Endothelial cell of umbilical vein (primary cell): Measurements from ENCODE around the gene RXFP1. TPM values are rescaled to one million over a fixed set of nuclear protein-coding genes. Genes with fewer than 3 reads are reported as not detected.

Source experiments
- BruUV-seq: library from RNA; stranded (reverse); fragments of 400-500 nt; replicated peaks from 2 replicates; lab custom pipeline; 2021; lab: Mats Ljungman, UMichigan
- CTCF ChIA-PET: fragments of 300-600, 350-600 bp; sonication (Branson Sonifier 250); formaldehyde crosslinking; loops from one replicate; lab custom pipeline; 2021; ENCODE audit warnings: antibody characterized with exemption, inconsistent platforms; lab: Charles Lee
- POLR2A ChIA-PET: fragments of 300-600, 350-600 bp; sonication (Branson Sonifier 250); formaldehyde crosslinking; loops from one replicate; lab custom pipeline; 2021; ENCODE audit warnings: antibody characterized with exemption, inconsistent platforms; lab: Charles Lee
- DNase-seq: peaks from one replicate; pipeline ENCODE4 v3.0.0-alpha.2; 2011; ENCODE audit warnings: low read depth, low spot score
- FAIRE-seq: peaks from 2 replicates; lab custom pipeline; 2011; peaks lifted over from hg19 to GRCh38; lab: Jason Lieb, UNC
- H2AFZ ChIP-seq: 2 replicates; pipeline ENCODE4 v1.6.0; 2012; ENCODE audit warnings: low read depth, low read length, control low read depth, inconsistent platforms
- H3K27ac ChIP-seq: 2 replicates; pipeline ENCODE4 v1.5.1; 2011; ENCODE audit warnings: low read depth, mild to moderate bottlenecking, control low read depth, low read length, moderate library complexity; ENCODE audit not compliant: insufficient read depth
- H3K27me3 ChIP-seq, 2 experiments: 2 replicates each; pipeline versions ENCODE4 v1.6.0 to v1.6.1; 2011; ENCODE audit warnings: low read length in 2 of 2, mixed read lengths in 1 of 2; ENCODE audit not compliant: control insufficient read depth in 2 of 2, insufficient read depth in 2 of 2
- H3K36me3 ChIP-seq, 2 experiments: 2 replicates in 1 of 2; 3 replicates in 1 of 2; pipeline ENCODE4 v1.5.1; 2011; ENCODE audit warnings: low read length in 2 of 2, mild to moderate bottlenecking in 1 of 2, moderate library complexity in 1 of 2; ENCODE audit not compliant: control insufficient read depth in 2 of 2, insufficient read depth in 2 of 2; ENCODE audit errors: extremely low read depth in 1 of 2
- H3K4me1 ChIP-seq: 3 replicates; pipeline ENCODE4 v1.5.1; 2011; ENCODE audit warnings: mild to moderate bottlenecking, low read length; ENCODE audit not compliant: control insufficient read depth, insufficient read depth; ENCODE audit errors: extremely low read depth
- H3K4me2 ChIP-seq: 2 replicates; pipeline ENCODE4 v1.6.1; 2011; ENCODE audit warnings: low read length, control low read depth, mixed read lengths; ENCODE audit not compliant: insufficient read depth
- H3K4me3 ChIP-seq, 3 experiments: fragments of 200-600 bp in 1 of 3; sonication (generic), shearing (Covaris generic) in 1 of 3; replicated peaks in 1 of 3; 2 replicates each; pipeline ENCODE4 v1.5.1; 2011 to 2016; ENCODE audit warnings: control low read depth in 3 of 3, low read length in 3 of 3, mild to moderate bottlenecking in 2 of 3, inconsistent platforms in 1 of 3, low read depth in 1 of 3, moderate library complexity in 1 of 3; ENCODE audit not compliant: insufficient read depth in 1 of 3
- H3K79me2 ChIP-seq: 2 replicates; pipeline ENCODE4 v1.6.0; 2012; ENCODE audit warnings: low read length, inconsistent platforms; ENCODE audit not compliant: control insufficient read depth, insufficient read depth
- H3K9ac ChIP-seq: replicated peaks from 2 replicates; pipeline ENCODE3; 2011; ENCODE audit warnings: low read length, control low read depth; ENCODE audit not compliant: insufficient read depth; ENCODE audit errors: extremely low read depth
- H3K9me1 ChIP-seq: replicated peaks from 3 replicates; pipeline ENCODE4 v1.6.0; 2011; ENCODE audit warnings: mild to moderate bottlenecking, low read length; ENCODE audit not compliant: control insufficient read depth, insufficient read depth; ENCODE audit errors: extremely low read depth
- H3K9me3 ChIP-seq: replicated peaks from 2 replicates; pipeline ENCODE4 v1.5.1; 2012; ENCODE audit warnings: low read length, inconsistent platforms; ENCODE audit not compliant: control insufficient read depth, insufficient read depth
- H4K20me1 ChIP-seq: replicated peaks from 2 replicates; pipeline ENCODE3; 2011; ENCODE audit warnings: mild to moderate bottlenecking, low read length; ENCODE audit not compliant: control insufficient read depth, insufficient read depth; ENCODE audit errors: extremely low read depth
- CTCF ChIP-seq, 2 donors: IDR thresholded peaks; 1 replicate in 1 of 2; 2 replicates in 1 of 2; pipeline ENCODE4 v1.5.1; 2011; ENCODE audit warnings: low read length in 2 of 2, mild to moderate bottlenecking in 2 of 2, moderate library complexity in 2 of 2, control low read depth in 1 of 2, inconsistent platforms in 1 of 2, low read depth in 1 of 2; ENCODE audit not compliant: insufficient read depth in 1 of 2; ENCODE audit errors: extremely low read depth in 1 of 2
- EZH2 ChIP-seq: IDR thresholded peaks from 2 replicates; pipeline ENCODE4 v1.6.1; 2012; ENCODE audit warnings: borderline replicate concordance, low read depth, mild to moderate bottlenecking, moderate library complexity, low read length, inconsistent platforms; ENCODE audit not compliant: severe bottlenecking
- FOS ChIP-seq: IDR thresholded peaks from 2 replicates; pipeline ENCODE4 v1.6.1; 2011; ENCODE audit warnings: mild to moderate bottlenecking, low read length, moderate library complexity, borderline replicate concordance; ENCODE audit not compliant: insufficient read depth
- GATA2 ChIP-seq: IDR thresholded peaks from 2 replicates; pipeline ENCODE4 v1.7.0; 2011; ENCODE audit warnings: low read depth, mild to moderate bottlenecking, moderate library complexity, mixed read lengths, low read length; ENCODE audit not compliant: insufficient read length, insufficient read depth
- JUN ChIP-seq: IDR thresholded peaks from 2 replicates; pipeline ENCODE4 v1.6.1; 2011; ENCODE audit warnings: borderline replicate concordance, low read depth; ENCODE audit not compliant: insufficient read length, insufficient read depth
- MYC ChIP-seq: IDR thresholded peaks from one replicate; pipeline ENCODE4 v1.6.1; 2011; ENCODE audit warnings: mild to moderate bottlenecking, low read depth, low read length
- POLR2A ChIP-seq: IDR thresholded peaks from 2 replicates; pipeline ENCODE4 v1.6.1; 2012; ENCODE audit warnings: low read depth, mild to moderate bottlenecking, control low read depth, low read length
- POLR2AphosphoS5 ChIP-seq: IDR thresholded peaks from 2 replicates; pipeline ENCODE4 v1.6.1; 2012; ENCODE audit warnings: low read depth, mild to moderate bottlenecking, control low read depth, low read length, moderate library complexity; ENCODE audit not compliant: insufficient read depth
- dilution Hi-C: fragments of 300-500 bp; cut with MboI; formaldehyde crosslinking; loops from one replicate; pipeline ENCODE4 v1.15.0; 2019; ENCODE audit warnings: low sequenced_read_pairs; ENCODE audit not compliant: extremely low pct_ligation_motif_present
- intact Hi-C: fragments of 100-400 bp; cut with micrococcal nuclease; formaldehyde crosslinking; loops from one replicate; pipeline ENCODE4 v1.10.0; 2022
- polyA plus RNA-seq, 4 experiments: library from polyadenylated mRNA; depleted of rRNA in 3 of 4; stranded (reverse) in 3 of 4; unstranded in 1 of 4; fragments of >200 nt; gene quantifications; 2 replicates each; pipeline versions ENCODE4 v1.2.1 to v1.2.3, GENCODE V29; 2011 to 2012; ENCODE audit warnings: missing spikeins in 1 of 4
- total RNA-seq: library from RNA; stranded (reverse); gene quantifications from 2 replicates; pipeline ENCODE4 v1.2.3, GENCODE V29; 2021
- TF ChIP-seq, protein P1 (sequence below): IDR thresholded peaks from 2 replicates; pipeline ENCODE4 v1.6.1; 2011; ENCODE audit not compliant: insufficient read depth, insufficient read length

The RXFP1 gene
- total and polyA plus RNA-seq, 2 donors (not counting 3 experiments of a cell fraction or from before 2014, with no cell fraction given): not detected

GRCh38 chr4:158513256-158513655, 8.4 kb upstream of the RXFP1 start:
- no peaks in the 10 kb centered on the region for H3K27me3 ChIP-seq
- POLR2A ChIA-PET: no interaction called here
- H3K79me2 ChIP-seq: no peaks in the 10 kb centered on the region
- H3K9me3 ChIP-seq: no peaks in the 10 kb centered on the region
- no peak for TF ChIP-seq POLR2AphosphoS5
- no peak for TF ChIP-seq JUN
- TF ChIP-seq FOS: no peak
- TF ChIP-seq EZH2: no peak
- TF ChIP-seq GATA2: no peak
- no peak overlapping the region for H3K27ac ChIP-seq
- no peaks in the 10 kb centered on the region for H3K9me1 ChIP-seq
- FAIRE-seq: no peak
- no peaks in the 10 kb centered on the region for H3K4me1 ChIP-seq
- no peaks in the 10 kb centered on the region for H4K20me1 ChIP-seq
- no TSS peak for BruUV-seq
- no peak overlapping the region for H2AFZ ChIP-seq
- H3K4me3 ChIP-seq: no peak overlapping the region
- no peaks in the 10 kb centered on the region for H3K36me3 ChIP-seq
- no peak overlapping the region for H3K9ac ChIP-seq
- intact Hi-C loops (no loop called here), dilution Hi-C loops (no loop called here)
- DNase-seq: no peak
- no peak overlapping the region for H3K4me2 ChIP-seq
- CTCF ChIA-PET: interaction anchor here (0.6 to 2.3 kb wide), 4 partner anchors 13 to 257 kb away, joined by 3 to 13 read pairs (median 4); no protein-coding TSS in a partner anchor

DNA sequence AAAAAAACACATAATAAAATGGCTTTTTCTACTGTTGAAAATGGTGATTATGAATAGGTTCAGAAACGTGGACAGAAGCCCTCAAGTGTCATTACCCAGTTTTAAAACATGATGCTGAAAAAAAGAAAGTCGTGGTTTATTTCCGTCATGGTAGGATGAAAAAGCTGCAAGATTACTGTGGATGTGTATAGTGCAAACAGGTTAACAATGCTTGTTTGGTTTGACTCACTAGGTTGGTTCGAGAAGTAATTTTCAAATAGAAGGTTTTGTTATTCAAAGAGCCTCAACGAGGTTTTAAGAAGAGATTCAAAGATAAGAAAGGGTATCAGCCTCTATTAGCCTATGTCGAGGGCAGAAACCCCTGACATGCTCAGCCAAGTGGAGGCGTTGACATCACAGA, 2.5 kb upstream of the RXFP1 start:
- Histone ChIP-seq H3K27me3 (no peaks in the 10 kb centered on the region), H2AFZ (no peak overlapping the region), H3K79me2 (no peaks in the 10 kb centered on the region), H3K4me2 (no peak overlapping the region), H3K36me3 (no peaks in the 10 kb centered on the region), H3K9ac (no peak overlapping the region), H3K27ac (no peak overlapping the region), H3K9me3 (no peaks in the 10 kb centered on the region), H3K4me3 (no peak overlapping the region), H3K9me1 (no peaks in the 10 kb centered on the region), H3K4me1 (no peaks in the 10 kb centered on the region), H4K20me1 (no peaks in the 10 kb centered on the region)
- FAIRE-seq (no peak), DNase-seq (no peak)
- ChIA-PET CTCF (interaction anchor here (1.1 kb wide), 1 partner anchor 23 kb away, joined by 3 read pairs; no protein-coding TSS in a partner anchor), POLR2A (no interaction called here)
- TF ChIP-seq EZH2 (no peak), CTCF (IDR thresholded peaks at IDR 0.05; ENCODE audit: extremely low read depth in 1 of 2, insufficient read depth in 1 of 2, low read depth in 1 of 2, low read length in 2 of 2) (no peak), FOS (no peak), POLR2AphosphoS5 (no peak), JUN (no peak), MYC (no peak), GATA2 (no peak), POLR2A (no peak)
- TF ChIP-seq, protein P1, sequence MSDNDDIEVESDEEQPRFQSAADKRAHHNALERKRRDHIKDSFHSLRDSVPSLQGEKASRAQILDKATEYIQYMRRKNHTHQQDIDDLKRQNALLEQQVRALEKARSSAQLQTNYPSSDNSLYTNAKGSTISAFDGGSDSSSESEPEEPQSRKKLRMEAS: no peak
- intact Hi-C loops (no loop called here), dilution Hi-C loops (no loop called here)
- no TSS peak for BruUV-seq
